Cortex of kidney (tissue), 1 donor: ENCODE data around the gene TLX3.

Source experiments
- DNase-seq: peaks from one replicate; lab custom pipeline; 2025; lab: John Stamatoyannopoulos, UW

Gene TLX3

GRCh38 chr5:171306166-171306565 lies 2.9 kb upstream of the TLX3 start:
- no peak for DNase-seq

- no peak for DNase-seq
Measured at GRCh38 chr5:171306781-171307591, 2.1 kb upstream of the TLX3 start.

- no peak for DNase-seq
Measured at GRCh38 chr5:171307789-171308452, 1.1 kb upstream of the TLX3 start.

GRCh38 chr5:171309276-171310211 lies 496 bp downstream of the TLX3 start:
- no peak for DNase-seq

- no peak for DNase-seq
Measured at GRCh38 chr5:171310212-171310818, 1.3 kb downstream of the TLX3 start.

GRCh38 chr5:171310819-171311321 lies 1.8 kb downstream of the TLX3 start:
- no peak for DNase-seq

- no peak for DNase-seq
Measured at GRCh38 chr5:171311322-171312077, 2.5 kb downstream of the TLX3 start.

- no peak for DNase-seq
Measured at GRCh38 chr5:171312129-171312974, 3.3 kb downstream of the TLX3 start.

GRCh38 chr5:171313481-171314206 lies 4.6 kb downstream of the TLX3 start:
- DNase-seq, result no peak

- DNase-seq, result no peak
Measured at GRCh38 chr5:171314728-171315385, 5.8 kb downstream of the TLX3 start.

- no peak for DNase-seq
Measured at GRCh38 chr5:171315386-171315891, 6.4 kb downstream of the TLX3 start.

GRCh38 chr5:171315925-171316257 lies 6.8 kb downstream of the TLX3 start:
- DNase-seq, result no peak

- no peak for DNase-seq
Measured at GRCh38 chr5:171316258-171317121, 7.4 kb downstream of the TLX3 start.

- no peak for DNase-seq
Measured at GRCh38 chr5:171317230-171317629, 8.2 kb downstream of the TLX3 start.

GRCh38 chr5:171318026-171318425 lies 9.0 kb downstream of the TLX3 start:
- DNase-seq, result no peak

GRCh38 chr5:171321447-171321846 lies 12.4 kb downstream of the TLX3 start:
- DNase-seq, result no peak

- no peak for DNase-seq
Measured at GRCh38 chr5:171322527-171322926, 13.5 kb downstream of the TLX3 start.

- no peak for DNase-seq
Measured at GRCh38 chr5:171323007-171323406, 14.0 kb downstream of the TLX3 start.
